ENCODE data around the gene CDIP1.

GRCh38 chr16:4512473-4512872 is 26.1 kb downstream of the CDIP1 start:
- TF ChIP-seq YY1 (IDR thresholded peaks at IDR 0.05; ENCODE audit: insufficient read depth, insufficient read length) (no peak), ZNF274 (IDR thresholded peaks at IDR 0.05; ENCODE audit: low read depth, low read length) (no peak)
